PC-9 (cell line): ENCODE data around the gene CCNE1. TPM values are rescaled to one million over a fixed set of nuclear protein-coding genes. Genes with fewer than 3 reads are reported as not detected.
A peak's percentile ranks its signal among the peaks of the same experiment; 100 is the strongest.
"Not testable (repeated sequence)": the region's sequence is repeated elsewhere in the genome, so short reads cannot be mapped to it uniquely, and the experiment has no call there.

ENCODE experiments used
- BruUV-seq: library from RNA; stranded (reverse); fragments of 400-500 nt; replicated peaks from 2 replicates; lab custom pipeline; 2021; lab: Mats Ljungman, UMichigan
- CTCF ChIA-PET: fragments of 300-600 bp; sonication (Branson Sonifier 250); formaldehyde crosslinking; loops from one replicate; lab custom pipeline; 2022; ENCODE audit warnings: antibody characterized with exemption; lab: Charles Lee
- POLR2A ChIA-PET: fragments of 300-600 bp; sonication (Branson Sonifier 250); formaldehyde crosslinking; loops from one replicate; lab custom pipeline; 2022; ENCODE audit warnings: antibody characterized with exemption; ENCODE audit not compliant: unreplicated experiment; lab: Charles Lee
- DNase-seq, 2 experiments: peaks; one replicate each; pipeline versions ENCODE4 v3.0.0 to v3.0.0-alpha.2; 2015 to 2022; ENCODE audit warnings: mixed read lengths in 1 of 2
- H2AFZ ChIP-seq: fragments of 200-600 bp; sonication (generic); 2 replicates; pipeline ENCODE4 v1.8.1; 2017; ENCODE audit warnings: antibody characterized with exemption
- H3F3A ChIP-seq: fragments of 200-600 bp; sonication (generic); 2 replicates; pipeline ENCODE4 v1.8.1; 2017; ENCODE audit warnings: antibody characterized with exemption, mild to moderate bottlenecking, low read depth; ENCODE audit not compliant: insufficient read depth
- H3K27ac ChIP-seq: fragments of 200-600 bp; sonication (generic); 2 replicates; pipeline ENCODE4 v1.6.1; 2016; ENCODE audit warnings: mixed run types
- H3K27me3 ChIP-seq: fragments of 200-600 bp; sonication (generic); 2 replicates; pipeline ENCODE4 v1.6.1; 2016; ENCODE audit warnings: low read depth, mixed run types; ENCODE audit not compliant: insufficient read depth
- H3K36me3 ChIP-seq: fragments of 200-600 bp; sonication (generic); 2 replicates; pipeline ENCODE4 v1.6.1; 2016; ENCODE audit warnings: low read depth, mixed run types
- H3K4me1 ChIP-seq: fragments of 200-600 bp; sonication (generic); replicated peaks from 2 replicates; pipeline ENCODE4 v1.6.1; 2016; ENCODE audit warnings: mixed run types; ENCODE audit not compliant: insufficient read depth
- H3K4me2 ChIP-seq: fragments of 200-600 bp; sonication (generic); 2 replicates; pipeline ENCODE4 v1.6.1; 2017; ENCODE audit warnings: mixed run types
- H3K4me3 ChIP-seq: fragments of 200-600 bp; sonication (generic); 2 replicates; pipeline ENCODE4 v1.6.1; 2016; ENCODE audit warnings: mixed run types
- H3K79me2 ChIP-seq: fragments of 200-600 bp; sonication (generic); 2 replicates; pipeline ENCODE4 v1.6.1; 2017; ENCODE audit warnings: low read depth, mixed run types
- H3K9me2 ChIP-seq: fragments of 200-600 bp; sonication (generic); 2 replicates; pipeline ENCODE4 v1.8.1; 2017; ENCODE audit warnings: mild to moderate bottlenecking; ENCODE audit not compliant: insufficient read depth
- H3K9me3 ChIP-seq: fragments of 200-600 bp; sonication (generic); 2 replicates; pipeline ENCODE4 v1.8.1; 2016; ENCODE audit warnings: low read depth; ENCODE audit not compliant: insufficient read depth
- H4K20me1 ChIP-seq: fragments of 200-600 bp; sonication (generic); 2 replicates; pipeline ENCODE4 v1.8.1; 2017; ENCODE audit not compliant: insufficient read depth
- CTCF ChIP-seq: fragments of 200-600 bp; sonication (generic); conservative IDR thresholded peaks from 2 replicates; pipeline ENCODE4 v1.6.1; 2017; ENCODE audit warnings: mixed run types, antibody characterized with exemption, mild to moderate bottlenecking, moderate library complexity
- EZH2 ChIP-seq: fragments of 200-600 bp; sonication (generic); IDR thresholded peaks from 2 replicates; pipeline ENCODE4 v1.8.0; 2017; ENCODE audit warnings: antibody characterized with exemption, low read depth
- intact Hi-C: fragments of 100-400 bp; cut with micrococcal nuclease; formaldehyde crosslinking; loops from one replicate; pipeline ENCODE4 v1.10.0; 2022; ENCODE audit not compliant: unreplicated experiment
- total RNA-seq: library from RNA; stranded (reverse); gene quantifications from 2 replicates; pipeline ENCODE4 v1.2.3, GENCODE V29; 2021

The CCNE1 gene
- total RNA-seq, 1 experiment from 2014 or later = 10.6 TPM

GRCh38 chr19:29819986-29820385 lies 8.2 kb downstream of the CCNE1 start:
- CTCF ChIA-PET = no interaction called here
- no TSS peak for BruUV-seq

DNA sequence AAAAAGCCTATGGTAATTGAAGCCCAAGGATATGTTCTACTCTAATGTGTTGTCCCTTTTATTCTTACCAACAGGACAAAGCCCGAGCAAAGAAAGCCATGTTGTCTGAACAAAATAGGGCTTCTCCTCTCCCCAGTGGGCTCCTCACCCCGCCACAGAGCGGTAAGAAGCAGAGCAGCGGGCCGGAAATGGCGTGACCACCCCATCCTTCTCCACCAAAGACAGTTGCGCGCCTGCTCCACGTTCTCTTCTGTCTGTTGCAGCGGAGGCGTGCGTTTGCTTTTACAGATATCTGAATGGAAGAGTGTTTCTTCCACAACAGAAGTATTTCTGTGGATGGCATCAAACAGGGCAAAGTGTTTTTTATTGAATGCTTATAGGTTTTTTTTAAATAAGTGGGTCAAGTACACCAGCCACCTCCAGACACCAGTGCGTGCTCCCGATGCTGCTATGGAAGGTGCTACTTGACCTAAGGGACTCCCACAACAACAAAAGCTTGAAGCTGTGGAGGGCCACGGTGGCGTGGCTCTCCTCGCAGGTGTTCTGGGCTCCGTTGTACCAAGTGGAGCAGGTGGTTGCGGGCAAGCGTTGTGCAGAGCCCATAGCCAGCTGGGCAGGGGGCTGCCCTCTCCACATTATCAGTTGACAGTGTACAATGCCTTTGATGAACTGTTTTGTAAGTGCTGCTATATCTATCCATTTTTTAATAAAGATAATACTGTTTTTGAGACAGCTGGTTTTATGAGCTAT lies 12.0 kb downstream of the CCNE1 start:
- Histone ChIP-seq H3K79me2 (no peaks in the 10 kb centered on the region), H3K27ac (no peak overlapping the region), H3K4me2 (no peak overlapping the region), H3K4me3 (no peak overlapping the region), H3K9me3 (no peaks in the 10 kb centered on the region), H2AFZ (no peak overlapping the region), H3K4me1 (peaks cover 21% of the 10 kb centered on the region), H3K27me3 (no peaks in the 10 kb centered on the region), H4K20me1 (no peaks in the 10 kb centered on the region), H3K36me3 (peaks cover 23% of the 10 kb centered on the region; the same call in 1 of the 2 replicates), H3K9me2 (no peaks in the 10 kb centered on the region), H3F3A (peaks cover 18% of the 10 kb centered on the region; the same call in 1 of the 2 replicates)
- intact Hi-C loops = no loop called here
- POLR2A ChIA-PET = no interaction called here
- no peak for TF ChIP-seq EZH2
- TF ChIP-seq CTCF = no peak
- DNase-seq = no peak
- CTCF ChIA-PET = no interaction called here
- BruUV-seq = no TSS peak

More at GRCh38 chr19:29819986-29820385, 8.2 kb downstream of the CCNE1 start:
- Histone ChIP-seq H3K4me2 (peak overlapping the region; percentile 8; the same call in 1 of the 2 replicates), H2AFZ (no peak overlapping the region), H3K4me1 (peaks cover 21% of the 10 kb centered on the region), H3K9me3 (no peaks in the 10 kb centered on the region), H3K27ac (peak overlapping the region; percentile 71), H3K27me3 (no peaks in the 10 kb centered on the region), H3K9me2 (no peaks in the 10 kb centered on the region), H3K36me3 (peaks cover 29% of the 10 kb centered on the region; the same call in 1 of the 2 replicates), H4K20me1 (no peaks in the 10 kb centered on the region), H3F3A (peaks cover 19% of the 10 kb centered on the region; the same call in 1 of the 2 replicates), H3K4me3 (no peak overlapping the region), H3K79me2 (no peaks in the 10 kb centered on the region)
- POLR2A ChIA-PET = no interaction called here
- peak in 1 of 2 experiments; percentile 85 for DNase-seq
- TF ChIP-seq EZH2 (no peak), CTCF (no peak)
- intact Hi-C loops = no loop called here

- H3K9me2 ChIP-seq, intact Hi-C loops, H2AFZ ChIP-seq, H3K79me2 ChIP-seq, H3K27me3 ChIP-seq, H4K20me1 ChIP-seq, CTCF ChIA-PET, DNase-seq, H3K4me3 ChIP-seq, H3K27ac ChIP-seq, H3K9me3 ChIP-seq, H3K4me2 ChIP-seq, BruUV-seq, POLR2A ChIA-PET: not testable (repeated sequence)
- H3K4me1 ChIP-seq = peaks cover 12% of the 10 kb centered on the region
- peaks cover 18% of the 10 kb centered on the region for H3F3A ChIP-seq
- H3K36me3 ChIP-seq = peaks cover 23% of the 10 kb centered on the region; the same call in 1 of the 2 replicates
Observed at GRCh38 chr19:29825263-29825662, 13.5 kb downstream of the CCNE1 start.
